Esophagus muscularis mucosa (tissue), 3 donors: ENCODE measurements around the gene BRSK1.

Experiments
- CTCF ChIP-seq, 3 experiments: fragments of 200-600 bp in 2 of 3; fragments of 450-650 bp in 1 of 3; sonication (generic) in 2 of 3; IDR thresholded peaks; one replicate each; pipeline ENCODE4 v1.5.1; 2017 to 2019; ENCODE audit warnings: antibody characterized with exemption in 3 of 3, mild to moderate bottlenecking in 2 of 3, moderate library complexity in 1 of 3
- POLR2AphosphoS5 ChIP-seq, 2 donors: sonication (generic); formaldehyde crosslinking; IDR thresholded peaks; one replicate each; pipeline ENCODE4 v1.6.1; 2017; ENCODE audit warnings: antibody characterized with exemption in 2 of 2

GRCh38 chr19:55300886-55301458 lies 17.2 kb downstream of the BRSK1 start:
- TF ChIP-seq CTCF (IDR thresholded peaks at IDR 0.05) (no peak), POLR2AphosphoS5 (IDR thresholded peaks at IDR 0.05) (no peak)
